SW480 (cell line): ENCODE data around the gene SYNE1.
A peak's percentile ranks its signal among the peaks of the same experiment; 100 is the strongest.
"Not testable (repeated sequence)": the region's sequence is repeated elsewhere in the genome, so short reads cannot be mapped to it uniquely, and the experiment has no call there.

Experiments used
- DNase-seq: peaks from one replicate; pipeline ENCODE4 v3.0.0-alpha.2; 2016; ENCODE audit warnings: low spot score

SYNE1 gene

GRCh38 chr6:152637296-152638047 lies at the start of gene SYNE1:
Gene SYNE1, minus strand, starts transcription at chr6:152637362. Its CDS starts 9,031 bp downstream, at chr6:152628331.
- no peak for DNase-seq

- no peak for DNase-seq
These were observed 48.7 kb upstream of the SYNE1 start for GRCh38 chr6:152685819-152686218.

- DNase-seq = not testable (repeated sequence)
These were observed 45.8 kb upstream of the SYNE1 start for GRCh38 chr6:152682935-152683334.

GRCh38 chr6:152682141-152682540 lies 45.0 kb upstream of the SYNE1 start:
- DNase-seq = no peak

- no peak for DNase-seq
These were observed 43.8 kb upstream of the SYNE1 start for GRCh38 chr6:152680879-152681517.

- no peak for DNase-seq
These were observed 43.0 kb upstream of the SYNE1 start for GRCh38 chr6:152680151-152680550.

- no peak for DNase-seq
These were observed 36.1 kb upstream of the SYNE1 start for GRCh38 chr6:152673236-152673635.

- DNase-seq = no peak
These were observed 34.0 kb upstream of the SYNE1 start for GRCh38 chr6:152671171-152671570.

- peak; percentile 36 for DNase-seq
These were observed 32.7 kb upstream of the SYNE1 start for GRCh38 chr6:152669895-152670294.

GRCh38 chr6:152661776-152662175 lies 24.6 kb upstream of the SYNE1 start:
- no peak for DNase-seq

GRCh38 chr6:152651986-152652385 lies 14.8 kb upstream of the SYNE1 start:
- no peak for DNase-seq

- DNase-seq = no peak
These were observed 10.9 kb upstream of the SYNE1 start for GRCh38 chr6:152648105-152648504.

GRCh38 chr6:152646732-152647131 lies 9.6 kb upstream of the SYNE1 start:
- not testable (repeated sequence) for DNase-seq

GRCh38 chr6:152642578-152643375 lies 5.6 kb upstream of the SYNE1 start:
- peak; percentile 43 for DNase-seq

GRCh38 chr6:152636609-152637295 lies 410 bp downstream of the SYNE1 start:
- no peak for DNase-seq

GRCh38 chr6:152636021-152636608 lies 1.0 kb downstream of the SYNE1 start:
- DNase-seq = no peak

- peak; percentile 13 for DNase-seq
These were observed 2.4 kb downstream of the SYNE1 start for GRCh38 chr6:152634773-152635172.

- DNase-seq = no peak
These were observed 4.9 kb downstream of the SYNE1 start for GRCh38 chr6:152632121-152632782.

GRCh38 chr6:152631376-152631775 lies 5.8 kb downstream of the SYNE1 start:
- DNase-seq = no peak

GRCh38 chr6:152630832-152631231 lies 6.3 kb downstream of the SYNE1 start:
- DNase-seq = no peak

- DNase-seq = no peak
These were observed 11.9 kb downstream of the SYNE1 start for GRCh38 chr6:152625213-152625612.
